ENCODE measurements around the gene TMEM209.
"Not testable (repeated sequence)": the region's sequence is repeated elsewhere in the genome, so short reads cannot be mapped to it uniquely, and the experiment has no call there.

TMEM209 gene

DNA sequence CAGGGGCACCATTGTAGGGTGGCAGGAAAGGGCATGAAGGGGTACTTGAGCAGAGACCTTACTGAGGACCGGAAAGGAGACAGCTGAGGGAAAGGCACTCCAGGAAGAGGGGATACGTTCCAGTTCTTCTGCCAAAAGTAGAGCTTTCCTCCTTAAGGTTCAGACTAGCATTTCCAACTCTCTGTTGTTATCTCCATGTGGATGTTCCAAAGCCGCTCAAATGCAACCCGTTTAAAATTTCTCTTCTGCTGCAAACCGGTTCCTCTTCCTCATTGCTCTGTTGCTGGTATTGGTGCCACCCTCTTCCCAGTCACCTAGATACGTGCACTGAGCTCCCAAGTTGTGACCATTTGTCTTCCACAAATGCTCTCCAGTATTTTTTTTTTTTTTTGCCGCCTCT is 47.5 kb downstream of the TMEM209 start:
- DNase-seq: no peak

DNA sequence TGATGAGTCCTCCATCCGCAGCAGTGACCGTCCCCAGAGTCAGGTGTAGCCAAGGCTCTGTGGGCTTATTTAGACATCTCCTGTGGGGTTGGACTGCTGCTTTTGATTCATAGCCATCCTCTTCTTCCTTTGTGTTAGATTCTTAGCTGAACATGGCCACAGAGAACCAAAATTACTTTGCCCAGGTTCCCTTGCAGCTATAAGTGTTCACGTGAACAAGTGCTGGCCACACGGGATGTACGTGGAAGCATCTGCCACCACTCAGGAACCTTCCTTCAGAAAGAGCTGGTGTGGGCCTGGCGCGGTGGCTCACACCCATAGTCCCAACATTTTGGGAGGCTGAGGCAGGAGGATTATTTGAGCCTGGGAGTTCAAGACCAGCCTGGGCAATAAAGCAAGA is 49.1 kb downstream of the TMEM209 start:
- DNase-seq: no peak

DNA sequence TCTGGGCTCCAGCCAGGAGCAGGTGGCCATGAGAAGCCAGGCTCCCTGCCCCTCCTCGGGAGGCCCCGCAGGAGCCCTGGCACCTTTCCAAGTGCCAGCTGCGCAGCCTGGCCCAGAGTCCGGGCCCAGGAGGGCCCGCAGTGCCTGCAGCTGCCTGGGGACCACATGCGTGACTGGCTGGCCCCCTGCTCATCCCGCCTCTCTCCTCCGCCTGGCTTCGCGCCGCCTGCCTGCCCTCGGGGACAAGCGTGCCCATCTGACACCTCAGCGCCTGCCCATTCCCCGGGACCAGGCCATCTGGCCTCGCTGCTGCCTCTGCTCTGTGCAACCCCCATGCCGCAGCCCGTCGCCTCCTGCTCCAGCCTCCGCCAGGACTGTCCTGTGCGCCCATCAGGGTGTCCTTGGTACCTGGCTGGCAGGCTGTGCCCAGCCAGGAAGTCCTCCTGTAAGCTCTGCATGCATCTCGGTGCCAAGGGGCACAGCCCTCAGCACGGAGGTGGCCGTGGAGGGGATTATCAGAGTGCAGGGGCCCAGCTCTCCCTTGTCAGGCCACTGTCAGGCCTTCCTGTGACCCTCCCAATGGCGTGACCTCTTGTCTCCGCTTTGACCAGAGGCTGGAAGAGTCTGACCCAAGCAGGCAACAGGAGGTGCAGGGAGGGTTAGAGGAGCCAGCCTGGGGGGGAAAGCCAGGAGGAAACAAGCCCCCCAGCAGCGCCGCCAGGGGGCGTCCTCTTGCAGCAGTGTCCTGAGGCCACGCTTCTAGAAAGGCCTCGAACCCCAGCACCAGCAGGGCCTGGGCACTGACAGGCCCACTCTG is 50.5 kb downstream of the TMEM209 start:
- peak; percentile 68 for DNase-seq

DNA sequence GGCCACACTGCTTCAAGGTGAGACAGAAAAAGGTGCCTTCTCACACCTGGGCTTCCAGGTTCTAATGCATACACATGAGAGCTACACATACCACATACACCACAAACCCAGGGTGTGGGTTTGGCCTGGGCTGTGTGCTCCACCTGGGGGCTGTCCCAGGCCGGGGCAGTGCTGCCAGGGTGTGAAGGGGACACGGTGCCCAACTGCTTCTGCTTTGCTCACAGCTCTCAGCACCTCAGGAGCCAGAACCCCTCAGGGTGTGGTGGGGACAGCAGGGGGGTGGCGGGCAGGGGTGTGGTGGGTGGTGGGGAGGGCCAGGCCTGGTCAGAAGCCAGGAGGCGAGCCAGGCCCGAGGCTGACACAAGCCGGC is 51.1 kb downstream of the TMEM209 start:
- no peak for DNase-seq

DNA sequence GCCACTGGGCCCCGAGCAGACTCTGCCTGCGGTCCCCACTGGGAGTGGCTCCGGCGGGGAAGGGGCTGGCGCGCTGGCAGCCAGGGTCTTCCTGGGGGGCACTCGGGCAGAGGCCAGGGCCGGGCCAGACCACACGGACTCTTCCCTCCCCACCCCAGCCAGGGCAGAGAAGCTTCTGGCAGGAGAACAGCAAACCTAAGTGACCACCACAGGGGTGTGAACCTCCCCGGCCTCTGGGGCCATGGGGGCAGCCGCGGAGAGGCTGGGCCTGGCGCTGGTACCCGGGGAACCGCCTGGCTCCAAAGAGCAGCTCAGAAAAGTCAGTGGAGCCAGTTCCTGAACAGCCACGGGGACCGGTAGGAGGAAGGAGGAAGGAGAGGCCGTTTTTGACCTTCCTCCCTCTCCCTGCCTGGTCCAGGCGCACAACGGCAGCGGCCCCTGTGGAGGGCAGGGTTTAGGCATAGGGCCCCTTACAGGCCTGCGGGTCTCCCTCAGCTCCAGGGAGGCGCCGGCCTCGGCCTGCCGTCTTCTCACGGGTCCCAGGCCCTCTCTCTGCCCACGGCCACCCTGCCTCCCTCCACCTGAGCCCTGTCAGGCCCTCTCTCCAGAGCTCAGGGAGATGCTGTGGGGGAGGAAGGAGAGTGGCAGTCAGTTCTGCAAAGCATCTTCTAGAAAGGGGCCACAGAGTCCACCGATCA is 51.8 kb downstream of the TMEM209 start:
- DNase-seq: no peak

DNA sequence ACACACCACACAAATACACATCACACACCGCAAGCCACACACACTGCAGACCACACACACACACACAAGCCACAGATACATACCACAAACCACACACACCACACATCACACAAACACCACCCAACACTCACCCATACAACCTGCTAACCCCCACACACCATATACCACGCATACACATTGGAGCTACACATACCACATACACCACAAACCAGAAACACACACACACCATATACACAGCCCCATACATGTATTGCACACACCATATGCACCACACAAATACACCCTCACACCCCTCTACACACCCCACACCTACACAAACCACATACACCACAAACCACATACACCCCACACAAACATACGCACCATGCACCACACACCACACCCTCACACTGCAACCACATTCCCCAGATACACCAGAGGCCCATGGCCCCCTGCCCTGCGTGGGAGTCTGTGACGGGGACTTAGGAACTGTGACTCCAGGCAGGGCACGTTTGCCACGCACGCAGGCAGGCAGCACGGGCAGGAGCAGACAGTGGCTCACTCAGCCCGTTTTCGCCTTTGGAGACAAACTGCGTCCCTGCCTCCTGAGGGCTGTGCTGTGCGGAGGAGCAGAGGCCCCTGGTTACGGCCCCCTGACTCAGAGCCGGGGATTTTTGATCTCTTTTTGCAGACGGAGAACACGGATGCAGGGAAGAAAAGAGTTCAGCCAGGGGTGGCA is 52.6 kb downstream of the TMEM209 start:
- no peak for DNase-seq

DNA sequence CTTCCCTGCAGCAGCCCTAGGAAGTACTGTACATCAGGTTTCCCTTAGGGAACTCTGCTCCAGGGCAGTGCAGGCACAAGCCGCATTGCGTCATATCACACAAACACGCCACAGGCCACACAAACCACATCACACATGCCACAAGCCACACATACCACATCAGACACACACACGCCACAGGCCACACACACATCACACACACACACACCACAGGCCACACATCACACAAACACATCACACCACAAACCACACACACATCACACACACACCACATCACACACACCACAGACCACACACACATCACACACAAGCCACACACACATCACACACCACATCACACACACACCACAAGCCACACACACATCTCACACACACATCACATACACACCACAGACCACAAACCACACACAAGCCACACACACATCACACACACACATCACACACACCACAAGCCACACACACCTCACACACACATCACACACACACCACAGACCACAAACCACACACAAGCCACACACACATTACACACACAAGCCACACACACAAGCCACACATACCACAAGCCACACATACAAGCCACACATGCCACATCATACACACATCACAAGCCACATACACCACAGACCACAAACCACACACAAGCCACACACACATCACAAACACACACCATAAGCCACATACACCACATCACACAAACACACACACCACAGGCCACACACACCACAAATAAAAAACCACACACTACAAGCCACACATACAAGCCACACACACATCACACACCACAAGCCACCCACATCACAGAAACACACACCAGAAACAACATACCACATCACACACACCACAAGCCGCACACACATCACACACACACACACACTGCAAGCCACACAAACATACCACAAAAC is 53.4 kb downstream of the TMEM209 start:
- DNase-seq: no peak

DNA sequence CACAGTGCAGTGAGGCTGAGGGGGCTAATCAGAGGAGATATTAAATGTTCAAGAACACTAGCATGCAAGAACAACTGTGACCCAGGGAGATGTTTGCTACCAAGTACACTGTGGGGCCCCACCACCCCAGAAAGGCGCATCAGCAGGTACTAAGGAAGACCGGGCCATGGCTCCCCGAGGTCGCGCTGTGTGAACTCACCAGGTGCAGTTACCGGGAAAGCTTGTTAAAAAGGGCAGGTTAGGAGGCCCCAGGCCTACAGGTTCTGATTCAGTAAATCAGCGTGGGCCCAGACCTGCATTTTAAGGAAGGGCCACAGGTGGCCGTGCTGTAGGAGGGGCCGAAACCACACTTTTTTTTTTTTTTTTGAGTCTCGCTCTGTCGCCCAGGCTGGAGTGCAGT is 54.6 kb downstream of the TMEM209 start:
- DNase-seq: no peak

DNA sequence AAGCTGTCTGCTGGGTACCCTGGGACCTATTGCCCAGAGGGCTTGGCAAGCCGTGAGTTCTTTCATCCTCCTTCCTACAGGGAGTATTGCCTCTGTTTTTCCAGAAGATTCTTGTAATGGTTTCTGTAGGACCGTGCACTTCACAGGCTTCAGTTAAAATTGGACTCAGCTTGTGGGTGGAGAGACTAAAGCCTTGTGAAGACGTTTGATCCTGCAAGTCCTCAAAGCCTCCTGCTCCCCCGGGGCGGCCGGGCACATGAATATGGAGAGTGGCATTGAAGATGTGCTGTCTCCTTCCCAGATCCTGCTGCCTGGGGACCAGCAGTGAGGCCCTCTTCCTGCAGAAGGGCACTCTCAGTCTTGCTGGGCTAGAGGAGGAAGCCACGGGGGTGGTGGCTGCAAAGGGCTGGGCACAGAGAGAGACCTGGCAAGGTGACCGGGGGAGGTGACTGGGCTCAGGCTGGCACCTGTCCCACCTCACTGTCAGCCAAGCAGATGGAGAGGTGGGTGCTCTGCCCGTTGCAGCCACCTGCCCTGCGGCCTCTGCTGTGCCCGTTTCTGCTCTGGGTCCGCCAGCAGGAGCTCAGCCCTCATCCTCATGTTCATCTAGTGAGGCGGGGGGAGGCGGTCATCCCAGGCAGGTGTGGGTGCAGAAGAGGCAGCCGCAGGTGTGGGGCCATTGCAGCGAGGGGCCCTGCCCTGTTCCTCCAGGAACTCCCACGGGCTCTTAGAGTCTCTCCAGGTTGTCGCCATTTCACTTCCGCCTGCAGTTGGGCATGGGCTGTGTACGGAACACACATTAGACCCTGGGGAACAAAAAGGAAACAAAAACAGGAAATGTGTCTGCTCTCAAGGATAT is 55.7 kb downstream of the TMEM209 start:
- DNase-seq: peak; percentile 39

DNA sequence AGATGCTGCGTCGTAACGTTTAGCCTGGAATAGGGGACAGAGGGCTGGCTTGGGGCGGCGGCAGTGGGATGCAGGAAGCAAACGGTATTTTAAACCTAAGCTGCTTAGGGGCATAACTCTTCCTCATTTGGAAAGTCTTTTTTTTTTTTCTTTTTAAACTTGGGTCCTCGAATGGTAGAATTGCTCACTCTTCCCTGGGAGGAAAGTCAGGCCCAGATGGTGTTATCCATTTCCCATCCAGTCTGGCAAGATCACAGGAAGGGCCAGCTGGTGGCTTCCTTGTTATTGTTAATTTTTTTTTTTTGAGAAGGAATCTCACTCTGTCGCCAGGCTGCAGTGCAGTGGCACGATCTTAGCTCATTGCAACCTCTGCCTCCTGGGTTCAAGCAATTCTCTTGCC is 56.6 kb downstream of the TMEM209 start:
- no peak for DNase-seq

DNA sequence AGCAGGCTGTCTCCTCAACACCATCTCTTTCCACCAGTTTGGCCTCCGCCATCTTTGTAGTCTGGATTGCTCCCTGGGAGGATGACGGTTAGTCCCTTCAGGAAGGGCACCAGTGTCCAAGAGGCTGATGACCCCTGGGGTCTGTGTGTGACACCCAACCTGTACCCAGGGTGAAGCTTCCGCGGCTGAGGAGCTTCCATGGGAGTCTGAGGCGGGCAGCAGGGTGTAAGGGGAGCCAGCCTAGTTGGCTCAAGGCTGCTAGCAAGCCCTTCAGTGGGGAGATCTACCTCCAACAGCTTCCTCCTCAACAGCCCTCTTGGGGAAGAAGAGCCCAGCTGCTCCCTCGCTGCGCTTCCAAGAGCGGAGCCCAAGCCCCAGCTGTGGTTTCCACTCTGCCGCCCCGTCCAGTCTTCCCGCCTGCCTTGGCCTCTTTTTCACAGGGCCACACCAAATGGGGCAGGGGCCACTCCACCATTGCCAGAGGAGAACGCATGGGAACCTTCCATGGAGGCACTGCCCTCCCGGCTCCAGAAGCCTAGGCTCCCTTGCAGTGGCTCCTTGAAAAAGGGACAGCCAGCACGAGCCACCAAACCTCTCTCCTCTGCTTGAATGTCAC is 57.4 kb downstream of the TMEM209 start:
- no peak for DNase-seq

DNA sequence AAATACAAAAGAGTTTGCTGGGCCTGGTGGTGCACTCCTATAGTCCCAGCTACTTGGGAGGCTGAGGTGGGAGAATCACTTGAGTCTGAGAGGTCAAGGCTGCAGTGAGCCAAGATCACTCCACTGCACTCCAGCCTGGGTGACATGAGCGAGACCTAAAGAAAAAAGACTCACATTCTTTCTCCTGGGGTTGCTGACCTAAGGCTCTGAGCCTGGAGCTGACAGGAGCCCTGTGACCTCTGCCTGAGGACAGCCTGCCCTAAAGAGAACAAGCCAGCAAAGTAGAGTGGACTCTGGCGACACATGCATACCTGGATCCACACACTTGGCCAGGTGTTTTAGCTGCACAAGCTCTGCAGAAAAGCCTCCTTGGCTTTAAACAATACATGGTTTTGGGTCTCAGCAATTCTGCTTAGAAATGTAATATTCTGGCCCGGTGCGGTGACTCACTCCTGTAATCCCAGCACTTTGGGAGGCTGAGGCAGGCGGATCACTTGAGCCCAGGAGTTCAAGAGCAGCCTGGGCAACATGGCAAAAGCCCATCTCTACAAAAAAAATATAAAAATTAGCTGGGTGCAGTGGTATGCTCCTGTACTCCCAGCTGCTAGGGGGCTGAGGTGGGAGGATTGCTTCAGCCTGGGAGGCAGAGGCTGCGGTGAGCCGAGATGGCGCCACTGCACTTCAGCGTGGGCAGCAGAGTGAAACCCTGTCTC is 58.4 kb downstream of the TMEM209 start:
- no peak for DNase-seq

DNA sequence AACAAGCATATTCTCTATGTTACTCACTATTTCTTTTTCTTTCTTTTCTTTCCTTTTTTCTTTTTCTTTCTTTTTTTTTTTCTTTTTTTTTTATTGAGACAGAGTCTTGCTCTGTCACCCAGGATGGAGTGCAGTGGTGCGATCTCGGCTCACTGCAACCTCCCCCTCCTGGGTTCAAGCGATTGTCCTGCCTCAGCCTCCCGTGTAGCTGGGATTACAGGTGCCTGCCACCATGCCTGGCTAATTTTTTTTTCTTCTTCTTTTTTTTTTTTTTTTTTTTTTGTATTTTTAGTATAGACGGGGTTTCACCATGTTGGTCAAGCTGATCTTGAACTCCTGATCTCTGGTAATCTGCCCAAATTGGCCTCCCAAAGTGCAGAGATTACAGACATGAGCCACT is 59.1 kb downstream of the TMEM209 start:
- not testable (repeated sequence) for DNase-seq

DNA sequence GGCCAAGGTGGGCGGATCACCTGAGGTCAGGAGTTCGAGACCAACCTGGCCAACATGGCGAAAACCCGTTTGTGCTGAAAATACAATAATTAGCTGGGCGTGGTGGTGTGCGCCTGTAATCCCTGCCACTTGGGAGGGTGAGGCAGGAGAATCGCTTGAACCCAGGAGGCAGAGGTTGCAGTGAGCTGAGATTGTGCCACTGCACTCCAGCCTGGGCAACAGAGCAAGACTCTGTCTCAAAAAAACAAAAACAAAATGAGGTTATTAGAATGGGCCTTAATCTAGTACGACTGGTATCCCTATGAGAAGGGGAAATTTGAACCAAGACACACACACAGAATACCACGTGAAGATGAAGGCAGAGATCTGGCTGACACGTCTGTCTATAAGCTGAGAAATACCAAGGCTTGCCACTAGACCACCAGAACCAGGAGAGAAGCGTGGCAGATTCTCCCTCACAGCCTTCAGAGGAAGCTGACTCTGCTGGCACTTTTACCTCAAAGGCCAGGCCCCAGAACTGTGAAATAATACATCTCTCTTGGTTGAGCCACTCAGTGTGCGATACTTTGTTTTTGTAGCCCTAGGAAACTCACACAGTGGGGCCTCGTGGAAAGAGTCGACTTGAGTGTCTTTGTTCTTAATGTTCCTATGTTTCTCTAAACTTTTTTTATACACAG is 59.6 kb downstream of the TMEM209 start:
- DNase-seq: no peak

DNA sequence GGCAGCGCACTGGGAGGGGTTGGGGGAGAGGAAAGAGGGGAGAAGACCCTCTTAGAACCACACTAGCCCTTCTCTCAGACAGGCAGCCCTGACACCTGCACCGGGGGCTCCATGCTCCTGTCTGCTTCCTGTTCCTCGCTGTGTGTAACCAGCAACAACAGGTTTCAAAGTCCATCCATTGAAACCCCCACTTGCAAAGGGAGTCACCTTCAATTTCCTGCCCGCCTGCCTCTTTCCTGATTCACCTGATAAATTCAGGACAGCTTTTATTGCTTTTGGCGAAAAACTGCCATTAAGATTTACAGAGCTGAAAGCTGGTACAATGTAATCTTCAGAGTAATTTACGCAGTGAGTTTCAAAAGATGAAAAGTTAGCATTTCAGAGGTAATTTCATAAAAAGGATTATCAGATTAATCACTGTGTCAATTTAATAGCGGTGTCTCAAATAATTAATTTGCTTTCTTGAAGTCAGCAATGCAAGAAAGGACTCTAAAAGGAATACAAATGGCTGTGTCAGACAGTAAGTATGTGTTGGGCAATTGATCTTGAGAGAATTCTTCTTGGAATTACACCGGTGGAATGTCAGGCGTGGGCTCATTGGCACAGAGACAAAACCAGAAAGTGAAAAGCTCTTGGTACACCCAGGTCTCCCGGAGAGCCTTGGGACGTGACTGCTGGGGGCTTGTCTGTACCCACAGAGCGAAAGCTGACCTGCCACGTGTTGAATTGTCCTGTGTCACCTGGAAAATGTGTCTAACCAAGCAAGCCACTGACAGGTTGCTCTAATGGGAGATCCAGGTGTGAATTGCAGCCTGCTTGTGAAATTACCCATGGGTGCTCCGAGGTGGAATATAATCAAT is 60.7 kb downstream of the TMEM209 start:
- DNase-seq: peak; percentile 10

DNA sequence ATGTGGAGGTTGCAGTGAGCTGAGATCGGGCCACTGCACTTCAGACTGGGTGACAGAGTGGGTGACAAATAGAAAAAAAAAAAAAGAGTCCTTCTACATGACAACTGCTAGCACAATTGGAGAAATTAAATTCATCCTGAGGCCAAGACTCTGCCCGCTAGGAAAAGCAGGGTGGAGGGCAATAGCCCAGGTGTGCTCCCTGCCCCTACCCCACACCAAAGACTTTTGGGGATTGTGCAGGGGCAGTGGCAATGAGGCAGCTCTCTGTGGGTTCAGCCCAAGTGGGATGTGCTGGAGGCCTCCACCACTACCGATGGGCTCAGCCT is 61.3 kb downstream of the TMEM209 start:
- no peak for DNase-seq

DNA sequence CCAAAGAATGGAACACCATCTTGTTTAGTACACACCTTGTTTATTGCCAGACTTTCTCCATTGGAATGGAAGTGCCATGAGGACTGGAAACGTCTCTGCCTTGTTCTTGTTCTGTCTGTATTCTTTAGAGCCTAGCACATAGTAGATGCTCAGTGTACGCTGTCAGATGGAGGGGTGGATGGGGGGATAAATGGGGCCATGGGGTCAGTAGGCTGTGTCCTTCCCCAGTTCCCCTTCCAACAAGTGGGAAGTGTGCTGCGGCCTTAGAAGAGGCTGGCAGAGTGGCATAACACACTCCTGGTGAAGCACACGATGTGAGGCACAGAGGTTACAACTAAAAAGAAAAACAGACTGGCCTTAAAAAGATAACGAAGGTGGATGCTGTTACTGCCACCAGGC is 61.9 kb downstream of the TMEM209 start:
- DNase-seq: no peak

DNA sequence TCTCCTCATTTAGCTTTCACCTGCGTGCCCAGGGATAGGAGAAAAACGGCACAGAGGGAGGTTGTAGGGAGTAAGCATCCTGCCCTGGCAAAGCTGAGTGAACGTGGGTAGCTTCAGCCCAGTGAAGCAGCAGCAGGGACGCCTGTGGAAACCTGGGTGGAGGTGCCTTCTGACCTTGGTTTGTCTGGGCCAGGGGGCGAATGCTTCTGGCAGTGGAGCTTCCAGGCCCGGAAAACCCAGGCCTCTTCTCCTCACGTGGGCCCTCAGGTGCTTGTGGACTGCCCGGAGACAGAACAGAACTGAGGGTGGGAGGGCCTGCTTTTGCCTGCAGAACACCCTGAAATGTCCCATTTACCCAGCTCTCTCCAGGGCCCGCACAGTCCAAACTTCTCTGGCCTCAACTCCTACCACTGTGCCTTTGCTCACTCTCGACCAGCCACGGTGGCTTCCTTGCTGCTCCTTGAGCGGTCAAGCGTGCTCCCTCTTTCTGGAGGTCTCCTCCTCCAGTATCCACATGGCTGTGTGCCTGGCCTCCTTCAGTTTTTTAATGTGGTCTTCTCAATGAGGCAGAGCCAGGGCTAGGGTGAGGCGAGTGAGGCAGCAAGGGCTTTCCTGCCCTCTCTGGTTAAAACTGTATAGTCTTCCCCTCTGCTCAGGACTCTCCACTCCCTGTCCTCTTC is 62.4 kb downstream of the TMEM209 start:
- no peak for DNase-seq
